ENCODE data around the gene FSD2. TPM values are rescaled to one million over a fixed set of nuclear protein-coding genes. Genes with fewer than 3 reads are reported as not detected.

The FSD2 gene, protein sequence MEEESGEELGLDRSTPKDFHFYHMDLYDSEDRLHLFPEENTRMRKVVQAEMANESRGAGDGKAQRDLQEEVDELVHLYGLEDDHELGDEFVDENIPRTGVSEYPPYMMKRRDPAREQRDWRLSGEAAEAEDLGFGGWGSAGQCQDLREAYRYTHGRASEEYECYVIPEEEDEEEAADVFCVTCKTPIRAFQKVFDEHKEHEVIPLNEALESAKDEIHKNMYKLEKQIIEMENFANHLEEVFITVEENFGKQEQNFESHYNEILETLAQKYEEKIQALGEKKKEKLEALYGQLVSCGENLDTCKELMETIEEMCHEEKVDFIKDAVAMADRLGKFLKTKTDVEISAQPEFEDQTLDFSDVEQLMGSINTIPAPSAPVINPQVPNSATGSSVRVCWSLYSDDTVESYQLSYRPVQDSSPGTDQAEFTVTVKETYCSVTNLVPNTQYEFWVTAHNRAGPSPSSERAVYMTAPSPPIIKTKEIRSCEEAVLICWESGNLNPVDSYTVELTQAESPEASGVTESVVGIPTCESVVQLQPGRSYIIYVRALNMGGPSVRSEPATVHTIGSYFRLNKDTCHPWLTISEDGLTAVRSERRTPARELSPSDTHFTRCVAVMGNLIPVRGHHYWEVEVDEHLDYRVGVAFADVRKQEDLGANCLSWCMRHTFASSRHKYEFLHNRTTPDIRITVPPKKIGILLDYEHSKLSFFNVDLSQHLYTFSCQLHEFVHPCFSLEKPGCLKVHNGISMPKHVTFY
- not detected in 2 replicates for total RNA-seq

DNA sequence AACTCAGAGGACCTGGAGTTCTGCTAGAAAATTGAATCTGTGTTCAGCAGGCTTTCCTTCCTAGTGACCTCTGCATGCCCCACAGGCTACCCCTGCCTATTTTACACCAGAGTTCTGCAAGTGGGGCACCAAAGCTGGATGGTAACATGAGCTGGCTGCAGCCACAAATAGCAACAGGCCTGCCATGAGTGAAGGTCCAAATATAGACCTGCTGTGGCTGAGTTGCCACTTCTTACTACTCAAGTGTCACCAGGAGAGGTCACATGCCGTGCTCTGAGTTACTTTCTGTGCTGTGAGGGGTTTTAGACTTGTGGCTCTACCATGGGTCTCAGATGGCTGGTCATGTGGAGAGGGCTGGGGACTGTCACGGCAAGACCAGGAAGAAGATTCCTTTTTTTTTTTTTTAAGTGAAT is at the start of gene FSD2:
FSD2 (minus strand) TSS at position 76 of the 413 bp plus-strand sequence. CDS start 18,679 bp downstream, outside the sequence.

DNA sequence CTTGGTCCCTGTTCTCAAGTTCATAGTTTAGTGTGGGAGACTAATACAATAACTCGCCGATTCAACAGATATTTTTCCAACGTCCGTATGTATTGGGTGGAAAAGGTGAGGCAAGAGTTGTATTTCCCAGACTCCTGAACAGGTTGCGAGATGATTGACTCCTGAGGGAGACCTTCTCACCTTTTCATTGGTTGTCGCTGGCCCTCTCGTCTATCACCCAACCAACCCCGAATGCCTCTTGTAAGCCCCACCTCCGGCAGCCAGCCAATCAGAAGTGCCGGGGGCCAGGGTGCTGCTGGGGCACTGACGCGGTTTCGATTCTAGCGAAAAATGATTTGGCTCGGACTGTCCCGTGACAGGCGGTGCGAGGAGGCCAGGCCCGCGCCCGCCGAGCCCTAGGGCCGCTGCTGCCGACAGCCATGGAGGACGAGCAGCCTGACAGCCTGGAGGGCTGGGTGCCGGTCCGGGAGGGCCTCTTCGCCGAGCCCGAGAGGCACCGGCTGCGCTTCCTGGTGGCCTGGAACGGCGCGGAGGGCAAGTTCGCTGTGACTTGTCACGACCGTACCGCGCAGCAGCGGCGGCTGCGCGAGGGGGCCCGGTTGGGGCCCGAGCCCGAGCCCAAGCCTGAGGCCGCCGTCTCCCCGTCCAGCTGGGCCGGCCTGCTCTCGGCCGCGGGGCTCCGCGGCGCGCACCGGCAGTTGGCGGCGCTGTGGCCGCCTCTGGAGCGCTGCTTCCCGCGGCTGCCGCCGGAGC is 3.6 kb upstream of the FSD2 start, which contains the start of gene WHAMM:
WHAMM (plus strand) TSS at position 321 of the 753 bp plus-strand sequence; CDS start at position 420, 99 bp downstream.

DNA sequence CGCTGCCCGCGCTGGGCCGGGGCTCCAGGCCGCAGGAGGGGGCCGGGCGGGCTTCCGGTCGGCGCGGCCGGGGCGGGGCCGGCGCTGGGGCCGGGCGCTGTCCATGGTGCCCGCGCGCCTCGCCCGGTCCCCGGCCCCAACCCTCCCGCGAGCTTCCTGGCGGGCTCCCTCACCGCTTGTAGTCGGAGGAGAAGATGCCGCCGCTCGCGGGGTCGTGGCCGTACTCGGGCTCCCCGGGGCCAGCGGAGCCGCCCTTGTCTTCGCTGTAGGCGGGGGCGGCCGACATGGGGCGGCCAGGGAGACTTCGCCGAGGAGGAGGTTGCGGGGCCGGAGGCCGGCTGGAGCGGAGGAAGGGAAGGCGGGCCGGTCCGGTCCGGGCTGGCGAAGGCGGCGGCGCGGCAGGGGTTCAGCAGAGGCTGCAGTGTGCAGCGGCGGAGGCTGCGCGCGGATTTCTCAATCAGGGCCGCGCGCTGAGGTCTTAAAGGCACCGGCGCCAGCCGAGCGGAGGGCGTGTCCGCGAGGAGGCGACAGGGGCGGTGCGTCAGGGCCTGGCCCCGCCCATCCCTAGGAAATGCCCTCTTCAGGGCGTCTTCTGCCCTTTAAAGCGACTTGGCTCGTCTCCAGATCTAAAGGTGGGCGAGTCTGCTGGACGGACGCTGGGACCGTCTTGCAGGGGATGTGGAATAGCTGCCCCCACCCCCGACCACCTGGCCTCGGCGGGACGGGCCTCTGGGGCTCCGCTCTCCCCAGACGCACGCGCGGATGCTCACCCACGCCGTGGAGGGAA is 96.3 kb downstream of the FSD2 start, which contains the start of gene AP3B2:
AP3B2 (minus strand) TSS at position 455 of the 787 bp plus-strand sequence; CDS start at position 286, 169 bp downstream.

Other genes starting within 250 kb of the FSD2 start
- under 0.01 and 0.17 TPM in 2 replicates for gene CPEB1, start 158.7 kb downstream of the FSD2 start, total RNA-seq
- gene AP3B2, start 96.2 kb downstream of the FSD2 start, total RNA-seq: not detected in 2 replicates
- 6.1 and 6.2 TPM in 2 replicates for gene WHAMM, start 3.6 kb upstream of the FSD2 start, total RNA-seq
- 0.26 and 0.98 TPM in 2 replicates for gene HOMER2, start 146.7 kb upstream of the FSD2 start, total RNA-seq
- gene RAMAC, start 180.1 kb upstream of the FSD2 start, total RNA-seq: 27.6 TPM in 2 replicates
- gene C15orf40, start 205.6 kb upstream of the FSD2 start, total RNA-seq: 8.3 and 21.1 TPM in 2 replicates

Measured in dermis lymphatic vessel endothelial cell (primary cell).